DOHH2 (cell line): ENCODE measurements around the gene HOXA1.

Experiments used
- CTCF ChIP-seq: fragments of 200-600 bp; sonication (generic); IDR thresholded peaks from one replicate; pipeline ENCODE4 v1.5.1; 2014; ENCODE audit warnings: antibody characterized with exemption, mild to moderate bottlenecking, low read depth, low read length; ENCODE audit not compliant: poor library complexity, severe bottlenecking
- EZH2phosphoT487 ChIP-seq: fragments of 200-600 bp; sonication (generic); IDR thresholded peaks from 2 replicates; pipeline ENCODE4 v1.6.1; 2017; ENCODE audit warnings: borderline replicate concordance, mild to moderate bottlenecking, antibody characterized with exemption, low read length, moderate library complexity, mixed read lengths

- TF ChIP-seq CTCF (peak; percentile 31), EZH2phosphoT487 (peak; percentile 15; the same call in 1 of the 2 replicates)
These were observed at the start of gene HOXA1 for GRCh38 chr7:27095897-27096767.
